Hindlimb muscle (tissue), 1 donor: ENCODE results near the gene WSB1. TPM values are rescaled to one million over a fixed set of nuclear protein-coding genes. Genes with fewer than 3 reads are reported as not detected.
"Not testable (repeated sequence)": the region's sequence is repeated elsewhere in the genome, so short reads cannot be mapped to it uniquely, and the experiment has no call there.

ENCODE experiments used
- DNase-seq: peaks from one replicate; pipeline ENCODE4 v3.0.0-alpha.2; 2013
- polyA plus RNA-seq: library from polyadenylated mRNA; unstranded; fragments of 120-200 nt; gene quantifications from one replicate; pipeline ENCODE4 v1.2.1, GENCODE V29; 2013; ENCODE audit not compliant: insufficient read length

The WSB1 gene
- polyA plus RNA-seq = 188 TPM

- DNase-seq = peak; percentile 97
These were observed at the start of gene WSB1 for GRCh38 chr17:27293898-27294688. Gene WSB1 (plus strand): TSS chr17:27294114. CDS start chr17:27294396, 282 bp downstream.

DNA sequence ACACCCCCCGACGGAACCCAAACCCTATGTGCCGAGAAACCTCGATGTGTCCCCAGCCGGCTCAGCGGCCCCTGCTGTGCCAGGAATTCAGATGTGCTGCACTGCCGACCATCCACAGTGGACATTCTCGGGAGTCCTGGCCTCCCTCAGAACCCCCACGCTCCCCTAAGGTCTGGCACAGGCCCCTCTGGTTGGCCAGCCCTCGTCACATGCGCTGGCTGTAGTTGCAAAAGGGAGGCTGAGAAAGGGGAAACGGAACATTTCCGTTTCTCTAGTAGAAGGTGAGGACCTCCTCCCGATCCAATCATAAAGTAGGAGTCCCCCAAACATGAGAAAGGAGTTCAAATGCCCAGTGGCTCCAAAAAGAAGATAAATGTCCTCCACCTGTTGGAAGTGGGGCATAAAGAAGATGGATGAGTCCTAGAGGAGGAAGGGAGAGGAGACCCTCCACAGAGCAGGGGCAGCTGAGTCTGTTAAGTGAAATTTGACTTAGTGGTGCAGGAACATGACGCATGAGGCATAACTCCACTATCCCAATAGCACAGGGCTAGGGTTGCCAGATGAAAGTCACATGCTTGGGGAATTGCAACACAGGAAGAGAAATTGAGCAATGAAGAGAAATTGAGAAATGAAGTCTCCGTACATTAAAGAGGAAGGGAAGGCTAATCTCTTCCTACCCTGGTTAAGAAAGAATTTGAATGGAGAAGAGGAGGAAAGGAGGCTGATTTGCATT lies 49.3 kb upstream of the WSB1 start:
- peak; percentile 87 for DNase-seq

- DNase-seq = peak; percentile 83
These were observed 48.7 kb upstream of the WSB1 start for GRCh38 chr17:27245230-27245696.

- DNase-seq = no peak
These were observed 47.4 kb upstream of the WSB1 start for GRCh38 chr17:27246537-27246936.

GRCh38 chr17:27247071-27247957 lies 46.6 kb upstream of the WSB1 start:
- peak; percentile 43 for DNase-seq

GRCh38 chr17:27247958-27248342 lies 46.0 kb upstream of the WSB1 start:
- no peak for DNase-seq

DNA sequence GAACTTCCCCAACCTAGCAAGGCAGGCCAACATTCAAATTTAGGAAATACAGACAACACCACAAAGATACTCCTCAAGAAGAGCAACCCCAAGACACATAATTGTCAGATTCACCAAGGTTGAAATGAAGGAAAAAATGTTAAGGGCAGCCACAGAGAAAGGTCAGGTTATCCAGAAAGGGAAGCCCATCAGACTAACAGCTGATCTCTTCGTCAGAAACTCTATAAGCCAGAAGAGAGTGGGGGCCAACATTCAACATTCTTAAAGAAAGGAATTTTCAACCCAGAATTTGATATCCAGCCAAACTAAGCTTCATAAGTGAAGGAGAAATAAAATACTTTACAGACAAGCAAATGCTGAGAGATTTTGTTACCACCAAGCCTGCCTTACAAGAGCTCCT lies 43.1 kb upstream of the WSB1 start:
- DNase-seq = not testable (repeated sequence)

GRCh38 chr17:27254802-27255201 lies 39.1 kb upstream of the WSB1 start:
- DNase-seq = not testable (repeated sequence)

- no peak for DNase-seq
These were observed 37.5 kb upstream of the WSB1 start for GRCh38 chr17:27256225-27257030.

GRCh38 chr17:27257031-27257357 lies 36.9 kb upstream of the WSB1 start:
- DNase-seq = no peak

- DNase-seq = no peak
These were observed 34.6 kb upstream of the WSB1 start for GRCh38 chr17:27259356-27259755.

DNA sequence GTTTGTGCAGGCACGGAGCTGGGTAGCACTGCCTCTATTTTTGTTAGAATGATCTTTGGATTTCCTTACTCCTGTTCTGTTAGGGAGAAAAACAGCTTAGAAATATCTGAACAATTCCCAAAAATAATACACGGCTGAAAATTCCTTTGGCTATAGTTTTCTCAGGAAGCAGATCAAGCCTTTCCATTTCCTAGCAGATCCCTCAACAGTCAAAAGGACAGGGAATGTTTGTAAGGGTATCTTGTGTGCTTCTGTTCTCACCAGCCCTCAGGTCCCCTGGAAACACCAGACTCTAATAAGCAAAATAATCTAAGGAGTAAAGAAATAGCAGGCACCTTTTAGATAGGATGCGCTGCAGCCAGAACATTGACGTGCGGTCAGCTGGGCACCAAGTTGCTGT lies 30.5 kb upstream of the WSB1 start:
- DNase-seq = no peak

GRCh38 chr17:27264068-27264812 lies 29.7 kb upstream of the WSB1 start:
- DNase-seq = no peak

DNA sequence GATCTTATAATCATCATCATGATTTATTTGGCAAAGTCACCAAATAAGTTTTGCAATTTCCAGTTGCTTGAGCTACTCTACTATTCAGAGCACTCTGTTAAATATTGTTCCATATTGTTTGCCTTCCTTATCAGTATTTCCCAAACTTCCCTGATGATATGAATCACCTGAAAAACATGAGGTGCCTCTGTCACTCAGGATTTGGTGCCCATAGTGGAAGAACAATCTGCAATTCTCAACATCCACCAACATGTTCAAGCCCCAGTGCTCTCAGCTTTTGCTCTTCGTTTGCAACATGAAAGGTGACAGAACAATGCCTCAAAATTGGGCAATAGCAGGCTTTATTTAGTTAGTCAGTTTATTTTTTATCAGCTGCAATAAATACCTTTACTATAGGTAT lies 28.6 kb upstream of the WSB1 start:
- no peak for DNase-seq

- no peak for DNase-seq
These were observed 27.7 kb upstream of the WSB1 start for GRCh38 chr17:27266228-27266627.

DNA sequence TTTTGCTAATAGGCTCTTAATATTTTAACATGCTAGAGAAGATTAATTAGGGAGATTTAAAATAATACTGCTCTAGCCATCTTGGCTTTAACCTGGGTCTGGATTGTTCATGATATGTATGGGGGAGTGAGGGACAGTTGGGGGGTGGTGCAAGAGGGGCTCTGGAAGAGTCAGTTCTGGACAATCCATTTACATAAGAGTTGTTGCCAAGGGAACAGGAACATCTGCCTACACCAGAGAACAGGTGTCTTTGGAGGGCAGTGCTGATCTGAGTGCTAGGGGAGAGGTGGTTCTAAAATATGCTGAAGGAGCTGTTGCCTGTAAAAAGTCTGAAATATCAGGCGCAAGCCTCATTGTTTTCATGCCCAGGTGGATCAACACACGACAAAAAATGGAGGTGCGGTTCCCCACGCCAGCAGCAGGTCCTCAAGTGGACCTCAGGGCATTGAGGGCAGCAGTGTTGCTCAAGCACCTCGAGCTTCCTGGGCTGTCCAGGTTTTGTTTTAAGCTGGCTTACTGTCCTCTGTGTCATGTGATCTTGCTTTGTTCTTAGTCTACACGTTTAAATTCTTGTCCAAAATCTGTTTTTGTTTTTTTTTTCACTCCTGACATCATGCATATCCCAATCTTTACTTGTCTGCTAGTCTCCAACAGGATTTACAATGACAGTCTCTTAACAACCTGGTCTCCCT lies 25.4 kb upstream of the WSB1 start:
- no peak for DNase-seq

GRCh38 chr17:27269201-27269600 lies 24.7 kb upstream of the WSB1 start:
- DNase-seq = no peak

DNA sequence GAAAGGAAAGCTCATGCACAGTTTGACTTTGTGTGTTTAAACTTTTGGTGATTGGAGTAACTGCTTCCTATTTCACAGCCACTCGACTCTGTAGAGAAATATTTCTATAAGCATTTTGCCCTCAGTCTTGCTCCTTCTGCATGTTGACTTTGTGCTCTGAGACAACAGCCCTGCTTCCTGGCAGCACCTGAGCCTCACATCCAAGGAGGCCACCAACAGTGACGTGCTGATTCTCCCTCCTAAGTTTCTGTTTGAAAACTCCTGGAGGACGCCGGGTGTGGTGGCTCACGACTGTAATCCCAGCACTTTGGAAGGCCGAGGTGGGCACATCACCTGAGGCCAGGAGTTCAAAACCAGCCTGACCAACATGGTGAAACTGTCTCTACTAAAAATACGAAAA lies 23.9 kb upstream of the WSB1 start:
- no peak for DNase-seq

- DNase-seq = no peak
These were observed 17.2 kb upstream of the WSB1 start for GRCh38 chr17:27276653-27277156.

GRCh38 chr17:27279132-27279531 lies 14.8 kb upstream of the WSB1 start:
- DNase-seq = not testable (repeated sequence)
